Testis (tissue), 3 donors: ENCODE data around the gene SDHB. TPM values are rescaled to one million over a fixed set of nuclear protein-coding genes. Genes with fewer than 3 reads are reported as not detected.

Experiments used
- DNase-seq: peaks from one replicate; pipeline ENCODE4 v3.0.0-alpha.2; 2019
- H3K27ac ChIP-seq, 2 donors: fragments of 200-600 bp; sonication (generic); one replicate each; pipeline ENCODE4 v1.5.1; 2019
- H3K27me3 ChIP-seq: fragments of 200-600 bp; sonication (generic); one replicate; pipeline ENCODE4 v1.5.1; 2019
- H3K36me3 ChIP-seq: fragments of 200-600 bp; sonication (generic); one replicate; pipeline ENCODE4 v1.5.1; 2017; ENCODE audit warnings: low read depth; ENCODE audit errors: missing control alignments
- H3K4me1 ChIP-seq: fragments of 200-600 bp; sonication (generic); one replicate; pipeline ENCODE4 v1.5.1; 2019
- H3K4me3 ChIP-seq, 2 donors: fragments of 200-600 bp; sonication (generic); one replicate each; pipeline ENCODE4 v1.5.1; 2017 to 2019
- H3K9me3 ChIP-seq: fragments of 200-600 bp; sonication (generic); one replicate; pipeline ENCODE4 v1.5.1; 2017
- CTCF ChIP-seq, 3 experiments: fragments of 450-650 bp in 2 of 3; fragments of 200-600 bp in 1 of 3; sonication (generic) in 1 of 3; IDR thresholded peaks; one replicate each; pipeline ENCODE4 v1.5.1; 2016 to 2019; ENCODE audit warnings: antibody characterized with exemption in 3 of 3, mild to moderate bottlenecking in 2 of 3, moderate library complexity in 1 of 3
- POLR2A ChIP-seq: fragments of 450-650 bp; IDR thresholded peaks from one replicate; pipeline ENCODE4 v1.6.1; 2017; ENCODE audit warnings: antibody characterized with exemption, mild to moderate bottlenecking, moderate library complexity
- WGBS, 2 donors: methylation state at CpG; one replicate each; pipeline ENCODE4 v1.1.5; 2018; 5-methylcytosine and 5-hydroxymethylcytosine counted together
- intact Hi-C: fragments of 100-400 bp; cut with DNase I; formaldehyde crosslinking; loops from one replicate; pipeline ENCODE4 v1.15.1; 2023; ENCODE audit warnings: low total_unique reads
- polyA plus RNA-seq: library from polyadenylated mRNA; stranded (reverse); fragments of 350-450 nt; fragmentation: Illumina TruSeq; extraction: RNeasy Lipid Tissue Mini Kit (QIAGEN cat#74804); gene quantifications from one replicate; pipeline ENCODE4 v1.2.3, GENCODE V29; 2014; ENCODE audit warnings: low read depth, low replicate concordance; ENCODE audit not compliant: insufficient read depth
- total RNA-seq, 2 donors: library from RNA; depleted of rRNA; stranded (reverse); fragments of >200 nt; gene quantifications; one replicate each; pipeline ENCODE4 v1.2.3, GENCODE V29; 2016

SDHB gene
- total and polyA plus RNA-seq, 3 donors from 2014 or later: 96.1 to 160 (median 107) TPM

GRCh38 chr1:16998589-16998988 lies 55.2 kb downstream of the SDHB start:
- Histone ChIP-seq H3K36me3 (no peaks in the 10 kb centered on the region), H3K27ac (no peak overlapping the region), H3K4me3 (no peak overlapping the region), H3K9me3 (no peaks in the 10 kb centered on the region), H3K27me3 (no peaks in the 10 kb centered on the region), H3K4me1 (no peaks in the 10 kb centered on the region)
- intact Hi-C loops: no loop called here
- 86 to 88% methylated on average over 10 of the region's 10 CpGs for WGBS, 2 donors
- no peak for TF ChIP-seq CTCF (IDR thresholded peaks at IDR 0.05)
- no peak for TF ChIP-seq POLR2A
- DNase-seq: no peak

- no peaks in the 10 kb centered on the region for H3K36me3 ChIP-seq
- TF ChIP-seq CTCF (IDR thresholded peaks at IDR 0.05) (no peak), POLR2A (no peak)
- intact Hi-C loops: no loop called here
- H3K4me1 ChIP-seq: no peaks in the 10 kb centered on the region
- H3K9me3 ChIP-seq: no peaks in the 10 kb centered on the region
- H3K27me3 ChIP-seq: no peaks in the 10 kb centered on the region
- no peak for DNase-seq
- 86 to 93% methylated on average over 4 to 14 of the region's 14 CpGs for WGBS, 2 donors
- H3K4me3 ChIP-seq: no peak overlapping the region
- no peak overlapping the region for H3K27ac ChIP-seq
Observed at GRCh38 chr1:16996845-16997244, 57.0 kb downstream of the SDHB start.

- intact Hi-C loops: no loop called here
- no peaks in the 10 kb centered on the region for H3K27me3 ChIP-seq
- no peak overlapping the region for H3K27ac ChIP-seq
- H3K9me3 ChIP-seq: no peaks in the 10 kb centered on the region
- H3K36me3 ChIP-seq: no peaks in the 10 kb centered on the region
- H3K4me1 ChIP-seq: no peaks in the 10 kb centered on the region
- no peak overlapping the region for H3K4me3 ChIP-seq
- TF ChIP-seq CTCF (IDR thresholded peaks at IDR 0.05) (no peak), POLR2A (no peak)
- 92 to 93% methylated on average over 10 to 15 of the region's 15 CpGs for WGBS, 2 donors
- DNase-seq: no peak
Observed at GRCh38 chr1:16993521-16994038, 60.3 kb downstream of the SDHB start.

GRCh38 chr1:16992675-16993074 lies 61.2 kb downstream of the SDHB start:
- H3K4me3 ChIP-seq: no peak overlapping the region
- WGBS, 2 donors: 92 to 99% methylated on average over 8 to 9 of the region's 9 CpGs
- H3K9me3 ChIP-seq: no peaks in the 10 kb centered on the region
- H3K36me3 ChIP-seq: no peaks in the 10 kb centered on the region
- TF ChIP-seq POLR2A (no peak), CTCF (IDR thresholded peaks at IDR 0.05) (no peak)
- H3K27ac ChIP-seq: no peak overlapping the region
- no peaks in the 10 kb centered on the region for H3K4me1 ChIP-seq
- H3K27me3 ChIP-seq: no peaks in the 10 kb centered on the region
- no peak for DNase-seq
- intact Hi-C loops: no loop called here

- DNase-seq: no peak
- Histone ChIP-seq H3K27me3 (no peaks in the 10 kb centered on the region), H3K27ac (no peak overlapping the region), H3K4me3 (no peak overlapping the region), H3K4me1 (no peaks in the 10 kb centered on the region), H3K9me3 (no peaks in the 10 kb centered on the region), H3K36me3 (no peaks in the 10 kb centered on the region)
- TF ChIP-seq CTCF (IDR thresholded peaks at IDR 0.05) (no peak), POLR2A (no peak)
- intact Hi-C loops: no loop called here
- WGBS, 2 donors: 95% methylated on average over 11 of the region's 12 CpGs; no CpG with 5 or more reads in 1 of the 2 donors
Observed at GRCh38 chr1:16992102-16992501, 61.7 kb downstream of the SDHB start.
